Activated CD4-positive, alpha-beta memory T cell treated with anti-CD3 and anti-CD28 coated beads, Interleukin-2, amount 10 ng/mL, durations not matched to agents 7 days and 5 days (primary cell): ENCODE data around the gene DENND6B. TPM values are rescaled to one million over a fixed set of nuclear protein-coding genes. Genes with fewer than 3 reads are reported as not detected.

Experiments used
- CTCF ChIA-PET: fragments of 350-600 bp; sonication (Branson Sonifier 250); formaldehyde crosslinking; loops from one replicate; lab custom pipeline; 2021; ENCODE audit warnings: antibody characterized with exemption, inconsistent platforms; lab: Charles Lee
- POLR2A ChIA-PET: fragments of 350-600 bp; sonication (Branson Sonifier 250); formaldehyde crosslinking; loops from one replicate; lab custom pipeline; 2021; ENCODE audit warnings: antibody characterized with exemption; lab: Charles Lee
- DNase-seq: peaks from one replicate; pipeline ENCODE4 v3.0.0-alpha.2; 2020
- H3K27ac Mint-ChIP-seq: one replicate; pipeline ENCODE4 v1.8.0; 2021; ENCODE audit warnings: mild to moderate bottlenecking, mixed read lengths
- H3K27me3 Mint-ChIP-seq: one replicate; pipeline ENCODE4 v1.8.0; 2021; ENCODE audit warnings: mixed read lengths
- H3K36me3 Mint-ChIP-seq: one replicate; pipeline ENCODE4 v1.8.0; 2021; ENCODE audit warnings: low read depth, mixed read lengths
- H3K4me1 Mint-ChIP-seq: one replicate; pipeline ENCODE4 v1.8.0; 2021; ENCODE audit warnings: mixed read lengths
- H3K4me3 Mint-ChIP-seq: one replicate; pipeline ENCODE4 v1.8.0; 2021; ENCODE audit warnings: mild to moderate bottlenecking, mixed read lengths
- H3K9me3 Mint-ChIP-seq: one replicate; pipeline ENCODE4 v1.8.0; 2021; ENCODE audit warnings: mixed read lengths
- total RNA-seq, 2 experiments: library from RNA; stranded (reverse); gene quantifications; one replicate each; pipeline ENCODE4 v1.2.3, GENCODE V29; 2021

DENND6B gene
- total RNA-seq, 2 experiments from 2014 or later, result 5.0 to 5.6 TPM

DNA sequence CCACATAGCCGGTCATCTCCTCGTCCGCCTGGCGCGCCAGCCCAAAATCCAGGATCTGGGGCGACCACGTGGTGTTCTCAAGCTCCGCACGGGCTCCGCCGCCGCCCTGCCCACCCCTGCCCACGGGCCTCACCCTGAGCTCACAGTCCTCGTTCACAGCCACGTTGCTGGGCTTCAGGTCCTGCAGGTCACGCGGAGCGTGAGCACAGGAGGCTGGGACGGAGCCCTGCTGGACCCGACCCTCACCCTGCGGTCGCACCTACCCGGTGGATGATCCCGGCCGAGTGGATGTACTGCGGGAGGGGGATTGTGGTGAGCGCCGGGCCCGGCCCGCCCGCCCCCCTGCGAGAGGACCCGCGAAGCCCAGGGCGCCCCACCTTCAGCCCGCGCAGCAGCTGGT, 59.8 kb downstream of the DENND6B start:
- CTCF ChIA-PET, result interaction anchor here (0.7 to 1.2 kb wide), 2 partner anchors 9 to 19 kb away, joined by 3 to 4 read pairs; no protein-coding TSS in a partner anchor
- Mint-ChIP-seq H3K9me3 (no peaks in the 10 kb centered on the region), H3K27me3 (peaks cover 10% of the 10 kb centered on the region), H3K36me3 (no peaks in the 10 kb centered on the region), H3K4me3 (no peak overlapping the region), H3K4me1 (peaks cover 22% of the 10 kb centered on the region), H3K27ac (no peak overlapping the region)
- POLR2A ChIA-PET, result interaction anchor here (0.8 to 4.1 kb wide), 2 partner anchors 16 to 202 kb away, joined by 3 to 13 read pairs; partner anchors contain the start of gene HDAC10
- DNase-seq, result no peak

DNA sequence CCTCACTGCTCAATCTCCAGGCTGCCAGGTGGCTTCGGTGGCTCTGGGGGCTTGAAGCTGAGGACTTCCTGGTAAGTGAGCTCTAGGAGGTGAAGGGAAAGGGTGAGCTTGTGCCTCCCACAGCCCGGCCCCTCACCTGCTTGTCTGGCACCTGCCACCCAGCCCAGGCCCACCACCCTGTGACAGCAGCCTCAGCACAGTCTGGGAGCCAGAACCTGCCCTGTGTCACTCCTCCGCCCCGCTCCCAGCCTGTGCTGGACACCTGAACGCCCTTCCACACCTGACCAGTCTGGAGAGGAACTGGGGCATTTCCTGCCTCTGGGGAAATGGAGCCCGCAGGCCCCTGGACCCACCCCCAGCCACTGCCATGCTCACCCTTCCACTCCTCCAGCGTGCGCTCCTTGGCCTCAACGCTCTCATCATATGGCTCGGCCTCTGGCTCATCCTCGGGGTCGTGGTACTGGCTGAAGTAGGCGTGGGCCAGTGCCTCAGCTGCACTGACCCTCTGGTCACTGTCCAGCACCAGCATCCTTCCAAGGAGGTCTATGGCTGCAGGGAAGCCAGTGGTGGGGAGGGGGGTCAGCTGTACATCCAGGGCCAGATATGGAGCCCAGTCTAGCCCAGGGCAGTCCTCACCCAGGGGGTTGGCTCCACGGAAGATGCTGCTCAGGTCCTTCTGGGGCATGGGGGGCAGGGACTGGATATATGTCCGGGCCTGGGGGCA, 61.7 kb downstream of the DENND6B start:
- Mint-ChIP-seq H3K9me3 (no peaks in the 10 kb centered on the region), H3K4me1 (peaks cover 19% of the 10 kb centered on the region), H3K36me3 (no peaks in the 10 kb centered on the region), H3K4me3 (no peak overlapping the region), H3K27ac (no peak overlapping the region), H3K27me3 (peaks cover 11% of the 10 kb centered on the region)
- ChIA-PET CTCF (no interaction called here), POLR2A (no interaction called here)
- no peak for DNase-seq

- CTCF ChIA-PET, result no interaction called here
- no peak overlapping the region for H3K4me3 Mint-ChIP-seq
- POLR2A ChIA-PET, result no interaction called here
- no peaks in the 10 kb centered on the region for H3K9me3 Mint-ChIP-seq
- H3K27ac Mint-ChIP-seq, result no peak overlapping the region
- no peak for DNase-seq
- peaks cover 11% of the 10 kb centered on the region for H3K27me3 Mint-ChIP-seq
- H3K4me1 Mint-ChIP-seq, result peaks cover 16% of the 10 kb centered on the region
- no peaks in the 10 kb centered on the region for H3K36me3 Mint-ChIP-seq
Measured at GRCh38 chr22:50264104-50264745, 62.6 kb downstream of the DENND6B start.

- CTCF ChIA-PET, result interaction anchor here (1.0 to 1.2 kb wide), 4 partner anchors 10 to 358 kb away, joined by 3 to 4 read pairs (median 4); partner anchors contain the start of genes HDAC10 and SCO2
- Mint-ChIP-seq H3K9me3 (no peaks in the 10 kb centered on the region), H3K27ac (no peak overlapping the region), H3K36me3 (no peaks in the 10 kb centered on the region), H3K27me3 (peaks cover 12% of the 10 kb centered on the region), H3K4me3 (no peak overlapping the region), H3K4me1 (peaks cover 9% of the 10 kb centered on the region)
- POLR2A ChIA-PET, result interaction anchor here (0.7 to 3.4 kb wide), 4 partner anchors 12 to 263 kb away, joined by 3 to 21 read pairs (median 4); partner anchors contain the start of gene HDAC10
- DNase-seq, result no peak
Measured at GRCh38 chr22:50262973-50263617, 63.7 kb downstream of the DENND6B start.

DNA sequence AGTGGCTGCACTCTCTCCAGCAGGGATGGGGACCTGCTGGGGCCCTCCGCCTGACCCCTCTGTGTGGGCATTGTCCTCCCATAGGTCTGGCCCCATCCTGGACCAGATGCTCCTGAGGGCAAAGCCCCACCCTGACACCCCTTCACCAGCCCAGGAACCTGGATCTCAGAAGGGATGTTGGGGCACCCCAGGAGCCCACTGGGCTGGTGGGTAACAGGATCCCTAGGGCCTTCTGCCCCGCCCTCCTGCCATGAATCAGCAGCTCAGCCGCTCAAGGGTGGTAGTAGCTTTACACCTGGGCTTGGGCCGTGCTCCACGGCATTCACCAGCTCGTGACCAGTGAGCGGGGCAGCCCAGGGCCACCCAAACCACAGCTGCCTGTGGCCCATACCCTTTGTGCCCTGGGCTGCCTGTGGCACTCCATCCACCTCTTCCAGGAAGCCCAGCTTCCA, 64.3 kb downstream of the DENND6B start:
- Mint-ChIP-seq H3K4me3 (peak overlapping the region; percentile 63), H3K4me1 (peaks cover 8% of the 10 kb centered on the region), H3K27me3 (peaks cover 12% of the 10 kb centered on the region), H3K36me3 (no peaks in the 10 kb centered on the region), H3K27ac (no peak overlapping the region), H3K9me3 (no peaks in the 10 kb centered on the region)
- CTCF ChIA-PET, result interaction anchor here (1.0 to 1.2 kb wide), 4 partner anchors 10 to 359 kb away, joined by 3 to 4 read pairs (median 4); partner anchors contain the start of genes HDAC10 and SCO2
- no peak for DNase-seq
- POLR2A ChIA-PET, result interaction anchor here (1.5 to 3.4 kb wide), 2 partner anchors 11 to 207 kb away, joined by 3 to 21 read pairs; partner anchors contain the start of gene HDAC10

GRCh38 chr22:50261615-50262459, 65.0 kb downstream of the DENND6B start, which contains the start of gene MAPK12:
Gene MAPK12 (minus strand): TSS chr22:50261683. CDS start chr22:50261509, 174 bp downstream.
- Mint-ChIP-seq H3K4me1 (peaks cover 8% of the 10 kb centered on the region), H3K27ac (no peak within 1 kb of the TSS)
- POLR2A ChIA-PET, result interaction anchor here (1.5 to 3.4 kb wide), 2 partner anchors 10 to 208 kb away, joined by 3 to 21 read pairs; partner anchors contain the start of gene HDAC10

GRCh38 chr22:50260801-50261614, 65.8 kb downstream of the DENND6B start:
- CTCF ChIA-PET, result interaction anchor here (1.1 to 1.2 kb wide), 2 partner anchors 20 to 237 kb away, joined by 3 to 4 read pairs; no protein-coding TSS in a partner anchor
- Mint-ChIP-seq H3K36me3 (no peaks in the 10 kb centered on the region), H3K27me3 (peaks cover 12% of the 10 kb centered on the region), H3K9me3 (no peaks in the 10 kb centered on the region), H3K4me3 (peak overlapping the region; percentile 17), H3K27ac (no peak overlapping the region), H3K4me1 (peaks cover 8% of the 10 kb centered on the region)
- no peak for DNase-seq
- POLR2A ChIA-PET, result interaction anchor here (0.9 to 3.4 kb wide), 2 partner anchors 10 to 17 kb away, joined by 3 to 21 read pairs; partner anchors contain the start of genes HDAC10 and TUBGCP6

More at GRCh38 chr22:50261615-50262459, 65.0 kb downstream of the DENND6B start, which contains the start of gene MAPK12:
- no peaks in the 10 kb centered on the region for H3K36me3 Mint-ChIP-seq
- CTCF ChIA-PET, result interaction anchor here (1.0 to 1.1 kb wide), 3 partner anchors 10 to 359 kb away, joined by 3 to 4 read pairs (median 4); partner anchors contain the start of gene HDAC10
- H3K9me3 Mint-ChIP-seq, result no peaks in the 10 kb centered on the region
- DNase-seq, result no peak
- H3K4me3 Mint-ChIP-seq, result peak within 1 kb of the TSS; percentile 63
- peaks cover 12% of the 10 kb centered on the region for H3K27me3 Mint-ChIP-seq

DNA sequence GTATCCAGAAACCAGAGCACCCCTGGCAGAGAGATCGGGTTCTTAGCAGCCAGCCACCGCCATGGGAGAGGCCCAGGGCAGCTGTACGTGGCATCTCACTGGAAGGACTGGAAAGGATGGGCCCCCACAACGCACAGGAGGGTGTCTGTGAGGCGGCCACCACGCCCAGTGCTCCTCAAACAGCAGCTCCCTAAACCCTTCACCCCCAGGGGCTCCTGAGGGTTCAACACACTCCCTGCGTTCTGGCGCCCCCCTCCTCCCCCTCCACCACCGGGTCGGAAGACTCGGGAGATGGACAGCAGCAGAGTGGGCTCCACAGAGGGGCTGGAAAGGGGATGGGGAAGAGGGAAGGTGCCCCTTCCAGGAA, 66.4 kb downstream of the DENND6B start:
- no peak for DNase-seq
- ChIA-PET CTCF (interaction anchor here (1.1 to 1.2 kb wide), 2 partner anchors 19 to 237 kb away, joined by 3 to 4 read pairs; no protein-coding TSS in a partner anchor), POLR2A (interaction anchor here (0.9 to 3.4 kb wide), 2 partner anchors 9 to 16 kb away, joined by 3 to 21 read pairs; partner anchors contain the start of genes HDAC10 and TUBGCP6)
- H3K9me3 Mint-ChIP-seq, result no peaks in the 10 kb centered on the region
- H3K4me3 Mint-ChIP-seq, result peak overlapping the region; percentile 17
- H3K36me3 Mint-ChIP-seq, result no peaks in the 10 kb centered on the region
- peaks cover 12% of the 10 kb centered on the region for H3K27me3 Mint-ChIP-seq
- H3K4me1 Mint-ChIP-seq, result peaks cover 8% of the 10 kb centered on the region
- no peak overlapping the region for H3K27ac Mint-ChIP-seq

DNA sequence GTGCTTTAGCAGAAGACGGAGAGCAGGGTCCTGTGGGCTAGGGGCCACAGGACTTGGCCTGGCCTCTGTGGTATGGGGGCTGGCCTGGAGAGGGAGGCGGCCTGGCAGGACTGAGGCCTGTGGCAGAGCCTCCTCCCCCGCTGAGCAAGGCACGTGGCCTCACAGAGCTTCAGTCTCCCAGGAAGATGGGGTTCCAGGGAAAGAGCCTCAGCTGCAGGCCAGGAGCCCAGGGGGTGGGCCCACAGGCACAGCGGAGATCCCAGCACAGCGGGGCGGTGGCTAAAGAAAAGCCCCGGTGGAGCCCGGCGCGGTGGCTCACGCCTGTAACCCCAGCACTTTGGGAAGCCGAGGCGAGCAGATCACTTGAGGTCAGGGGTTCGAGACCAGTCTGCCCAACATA, 67.5 kb downstream of the DENND6B start:
- Mint-ChIP-seq H3K4me1 (peaks cover 8% of the 10 kb centered on the region), H3K4me3 (no peak overlapping the region), H3K27me3 (peaks cover 12% of the 10 kb centered on the region), H3K36me3 (no peaks in the 10 kb centered on the region), H3K9me3 (no peaks in the 10 kb centered on the region), H3K27ac (no peak overlapping the region)
- DNase-seq, result no peak
- ChIA-PET CTCF (interaction anchor here (1.0 kb wide), 1 partner anchor 19 kb away, joined by 4 read pairs; no protein-coding TSS in a partner anchor), POLR2A (no interaction called here)
